AG09309 (cell line): Measurements from ENCODE around the gene ZC3H7B.

Source experiments
- DNase-seq: peaks from one replicate; pipeline ENCODE4 v3.0.0-alpha.2; 2010; ENCODE audit warnings: low read depth
- H3K4me3 ChIP-seq: 2 replicates; pipeline ENCODE4 v1.5.1; 2011; ENCODE audit warnings: mild to moderate bottlenecking, low read depth, low read length, moderate library complexity; ENCODE audit not compliant: control insufficient read depth
- TF ChIP-seq, protein P1 (sequence below): IDR thresholded peaks from 2 replicates; pipeline ENCODE4 v1.5.1; 2011; ENCODE audit warnings: mild to moderate bottlenecking, low read depth, low read length, inconsistent platforms; ENCODE audit not compliant: insufficient read depth, control insufficient read depth; ENCODE audit errors: missing control alignments

Gene ZC3H7B

DNA sequence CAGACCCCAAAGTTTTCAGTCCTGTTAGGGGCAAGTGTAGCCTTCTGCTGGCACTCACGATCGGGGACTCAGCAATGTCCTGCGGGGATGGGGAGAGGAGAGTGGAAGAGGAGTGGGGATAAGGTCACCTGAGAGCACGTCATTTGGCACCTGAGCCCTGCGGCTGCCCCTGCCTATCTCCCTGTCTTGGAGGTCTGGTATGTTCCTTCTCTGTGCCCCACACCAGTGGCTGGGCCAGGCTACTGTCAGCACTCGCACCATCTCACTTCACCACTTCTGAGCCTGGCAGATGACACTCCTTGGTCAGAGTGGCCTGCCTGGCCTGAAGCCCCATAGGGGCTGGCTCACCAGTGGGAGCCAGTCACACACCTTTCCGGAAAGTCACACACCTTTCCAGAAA is 40.5 kb upstream of the ZC3H7B start:
- no peak for DNase-seq
- no peak overlapping the region for H3K4me3 ChIP-seq
- TF ChIP-seq, protein P1, sequence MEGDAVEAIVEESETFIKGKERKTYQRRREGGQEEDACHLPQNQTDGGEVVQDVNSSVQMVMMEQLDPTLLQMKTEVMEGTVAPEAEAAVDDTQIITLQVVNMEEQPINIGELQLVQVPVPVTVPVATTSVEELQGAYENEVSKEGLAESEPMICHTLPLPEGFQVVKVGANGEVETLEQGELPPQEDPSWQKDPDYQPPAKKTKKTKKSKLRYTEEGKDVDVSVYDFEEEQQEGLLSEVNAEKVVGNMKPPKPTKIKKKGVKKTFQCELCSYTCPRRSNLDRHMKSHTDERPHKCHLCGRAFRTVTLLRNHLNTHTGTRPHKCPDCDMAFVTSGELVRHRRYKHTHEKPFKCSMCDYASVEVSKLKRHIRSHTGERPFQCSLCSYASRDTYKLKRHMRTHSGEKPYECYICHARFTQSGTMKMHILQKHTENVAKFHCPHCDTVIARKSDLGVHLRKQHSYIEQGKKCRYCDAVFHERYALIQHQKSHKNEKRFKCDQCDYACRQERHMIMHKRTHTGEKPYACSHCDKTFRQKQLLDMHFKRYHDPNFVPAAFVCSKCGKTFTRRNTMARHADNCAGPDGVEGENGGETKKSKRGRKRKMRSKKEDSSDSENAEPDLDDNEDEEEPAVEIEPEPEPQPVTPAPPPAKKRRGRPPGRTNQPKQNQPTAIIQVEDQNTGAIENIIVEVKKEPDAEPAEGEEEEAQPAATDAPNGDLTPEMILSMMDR, result no peak

DNA sequence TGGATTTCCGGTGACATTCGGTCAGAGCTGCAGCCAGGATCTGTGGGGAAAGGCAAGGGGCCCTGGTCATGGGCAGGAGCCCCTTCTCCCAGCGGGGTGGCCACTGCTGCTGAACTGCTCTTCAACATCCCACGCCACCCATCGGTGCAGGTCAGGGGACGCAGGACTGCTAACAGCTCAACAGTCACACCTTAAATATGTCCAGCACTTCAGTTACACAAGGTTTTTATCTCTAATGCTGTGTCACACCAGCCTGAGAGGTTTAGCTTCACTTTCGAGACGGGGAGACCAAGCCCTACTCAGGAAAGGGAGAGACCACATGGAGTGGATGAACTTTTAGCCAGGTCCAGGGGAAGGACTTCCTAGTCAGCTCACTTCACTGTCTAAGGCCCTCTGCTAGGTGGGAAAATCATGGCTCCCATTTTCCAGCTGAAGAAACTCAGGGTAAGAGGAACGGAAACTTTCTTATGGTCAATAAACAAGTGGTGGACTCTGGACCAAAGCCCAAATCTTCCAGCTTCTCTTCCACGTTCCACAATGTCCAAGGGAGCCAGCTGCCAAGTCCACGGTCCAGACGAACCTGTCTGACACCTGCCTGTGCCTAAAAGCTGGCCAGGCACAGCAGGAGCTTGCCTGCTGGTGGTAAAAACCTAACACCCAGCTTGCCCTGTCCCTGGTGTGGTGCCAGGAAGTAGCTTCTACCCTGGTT is 39.6 kb upstream of the ZC3H7B start:
- TF ChIP-seq, protein P1, result no peak
- H3K4me3 ChIP-seq, result no peak overlapping the region
- DNase-seq, result no peak

DNA sequence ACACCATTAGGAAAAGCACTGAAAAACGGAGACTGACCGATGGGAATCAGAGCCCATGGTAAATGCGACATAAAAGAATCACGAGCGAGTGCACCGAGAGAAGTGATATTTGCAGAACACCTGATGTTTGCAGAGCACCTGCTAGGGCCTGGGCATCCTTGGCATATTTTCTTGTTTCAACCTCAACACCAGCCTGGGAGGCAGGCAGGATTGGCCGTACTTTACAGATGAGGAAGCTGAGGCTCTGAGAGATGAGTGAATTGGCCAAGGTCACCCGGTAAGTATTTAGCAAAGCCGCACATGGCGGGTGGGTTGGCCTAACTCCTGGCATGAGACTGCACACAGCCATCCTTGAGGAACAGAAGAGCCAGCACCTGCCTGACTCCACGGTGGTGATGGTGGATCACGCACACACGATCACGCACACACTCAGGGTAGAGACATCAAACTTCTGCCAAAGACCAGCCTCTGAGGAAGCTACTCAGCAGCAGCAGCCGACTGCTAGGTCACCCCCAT is 39.0 kb upstream of the ZC3H7B start:
- no peak for DNase-seq
- no peak overlapping the region for H3K4me3 ChIP-seq
- TF ChIP-seq, protein P1, result no peak

DNA sequence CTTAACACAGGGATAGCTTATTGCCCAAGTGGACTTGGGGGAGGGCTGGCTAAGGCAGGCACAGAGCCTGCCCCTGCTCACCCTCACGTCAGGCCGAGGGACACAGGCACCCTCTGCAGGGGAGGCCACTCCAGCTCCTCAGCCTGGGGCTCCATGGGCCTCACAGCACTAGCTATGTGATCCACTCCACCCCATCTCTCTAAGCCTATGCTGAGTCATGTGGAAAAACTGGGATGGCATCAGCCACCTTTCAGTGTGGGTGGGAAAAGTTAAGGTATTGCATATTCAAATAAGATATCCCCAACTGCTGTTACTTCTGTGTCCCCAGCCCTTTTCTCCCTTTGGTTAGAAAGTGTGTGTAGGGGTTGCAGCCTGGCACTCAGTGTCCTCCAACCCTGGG is 37.6 kb upstream of the ZC3H7B start:
- no peak for DNase-seq
- no peak overlapping the region for H3K4me3 ChIP-seq
- TF ChIP-seq, protein P1, result no peak

DNA sequence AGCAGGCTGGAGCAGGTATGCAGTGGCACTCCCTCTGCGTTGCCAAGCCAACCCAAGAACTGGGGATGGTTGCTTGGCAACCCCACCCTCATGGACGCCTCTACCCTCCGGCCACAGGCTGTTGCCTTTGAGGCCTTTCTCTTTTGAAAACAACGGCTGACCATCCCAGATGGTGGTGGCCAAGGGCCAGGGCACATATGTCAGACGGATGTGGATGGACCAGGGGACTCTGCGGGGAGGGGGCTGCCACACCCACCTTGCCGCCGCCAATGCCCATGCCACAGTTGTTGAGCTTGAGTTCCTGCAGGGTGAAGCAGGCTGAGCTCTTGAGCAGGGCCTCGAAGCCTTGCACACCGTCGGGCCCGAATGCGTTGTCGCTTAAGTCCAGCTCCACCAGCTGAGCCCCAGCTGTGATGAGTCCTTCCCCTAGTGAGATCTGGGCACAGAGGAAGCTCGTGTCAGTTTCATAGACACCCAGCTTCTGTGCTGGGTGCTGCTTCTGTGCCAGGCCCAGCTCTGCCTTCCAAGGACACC is 36.9 kb upstream of the ZC3H7B start:
- TF ChIP-seq, protein P1, result no peak
- DNase-seq, result no peak

DNA sequence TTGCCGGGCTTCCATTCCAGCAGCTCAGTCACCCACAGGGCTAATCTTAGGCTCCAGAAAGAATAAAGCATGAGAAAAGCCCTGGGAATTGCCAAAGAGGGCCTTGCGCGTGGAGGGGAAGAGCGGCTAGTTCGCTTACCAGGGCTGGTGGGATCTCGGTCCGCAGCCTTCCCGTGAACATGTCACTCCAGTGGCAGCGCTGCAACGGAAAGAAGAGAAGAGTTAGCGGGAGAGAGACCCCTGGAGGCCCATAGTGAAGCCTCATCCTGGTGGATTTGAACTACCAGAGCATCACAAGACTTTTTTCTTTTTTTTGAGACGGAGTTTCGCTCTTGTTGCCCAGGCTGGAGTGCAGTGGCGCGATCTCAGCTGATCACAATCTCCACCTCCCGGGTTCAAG is 33.4 kb upstream of the ZC3H7B start:
- TF ChIP-seq, protein P1, result no peak
- H3K4me3 ChIP-seq, result no peak overlapping the region
- no peak for DNase-seq

More for the DNA sequence above, 36.9 kb upstream of the ZC3H7B start:
- H3K4me3 ChIP-seq, result no peak overlapping the region

DNA sequence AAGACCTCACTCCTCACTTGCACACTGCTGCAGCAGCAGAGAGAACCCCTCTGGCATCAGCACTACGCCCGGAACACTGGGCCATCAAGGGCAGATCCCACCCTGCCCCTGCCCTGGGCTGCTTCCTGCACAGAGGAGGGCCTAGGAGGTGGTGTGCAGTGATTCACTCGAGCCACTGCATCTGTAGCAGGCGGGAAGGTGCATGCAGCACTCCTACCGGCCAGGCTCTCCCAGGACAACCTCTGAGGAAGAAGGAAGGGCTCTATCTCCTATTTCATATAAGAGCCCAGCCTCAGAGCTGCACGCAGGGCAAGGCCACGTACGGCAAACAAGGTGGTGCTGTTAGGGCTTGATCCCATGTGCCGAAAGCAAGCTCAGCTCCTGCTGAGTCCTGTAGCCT is 29.5 kb upstream of the ZC3H7B start:
- TF ChIP-seq, protein P1, result no peak
- no peak for DNase-seq
- no peak overlapping the region for H3K4me3 ChIP-seq
